ENCODE results near the gene TP53AIP1. TPM values are rescaled to one million over a fixed set of nuclear protein-coding genes. Genes with fewer than 3 reads are reported as not detected.

Gene TP53AIP1
- total RNA-seq, 1 experiment from 2014 or later = not detected

DNA sequence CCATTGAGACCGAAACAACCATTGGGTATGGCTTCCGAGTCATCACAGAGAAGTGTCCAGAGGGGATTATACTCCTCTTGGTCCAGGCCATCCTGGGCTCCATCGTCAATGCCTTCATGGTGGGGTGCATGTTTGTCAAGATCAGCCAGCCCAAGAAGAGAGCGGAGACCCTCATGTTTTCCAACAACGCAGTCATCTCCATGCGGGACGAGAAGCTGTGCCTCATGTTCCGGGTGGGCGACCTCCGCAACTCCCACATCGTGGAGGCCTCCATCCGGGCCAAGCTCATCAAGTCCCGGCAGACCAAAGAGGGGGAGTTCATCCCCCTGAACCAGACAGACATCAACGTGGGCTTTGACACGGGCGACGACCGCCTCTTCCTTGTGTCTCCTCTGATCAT, 31.0 kb downstream of the TP53AIP1 start:
- Histone ChIP-seq H3K9me2 (replicated peaks; ENCODE audit: insufficient read depth, low read length) (no peaks in the 10 kb centered on the region), H2AFZ (ENCODE audit: low read length) (no peak overlapping the region), H3K36me3 (ENCODE audit: insufficient read depth, low read length) (no peaks in the 10 kb centered on the region), H3K27me3 (ENCODE audit: low read length) (no peaks in the 10 kb centered on the region), H3K9ac (ENCODE audit: low read length) (no peak overlapping the region), H3K27ac (ENCODE audit: low read length) (no peak overlapping the region), H3K9me3 (ENCODE audit: low read length) (no peaks in the 10 kb centered on the region), H3K4me3 (ENCODE audit: low read length) (no peak overlapping the region), H3K4me2 (ENCODE audit: low read depth, low read length, poor library complexity, severe bottlenecking) (no peak overlapping the region), H3K4me1 (ENCODE audit: low read length) (no peaks in the 10 kb centered on the region), H3K79me2 (ENCODE audit: low read length) (no peaks in the 10 kb centered on the region), H4K20me1 (ENCODE audit: insufficient read depth, low read depth, low read length) (no peaks in the 10 kb centered on the region)
- DNase-seq = no peak

DNA sequence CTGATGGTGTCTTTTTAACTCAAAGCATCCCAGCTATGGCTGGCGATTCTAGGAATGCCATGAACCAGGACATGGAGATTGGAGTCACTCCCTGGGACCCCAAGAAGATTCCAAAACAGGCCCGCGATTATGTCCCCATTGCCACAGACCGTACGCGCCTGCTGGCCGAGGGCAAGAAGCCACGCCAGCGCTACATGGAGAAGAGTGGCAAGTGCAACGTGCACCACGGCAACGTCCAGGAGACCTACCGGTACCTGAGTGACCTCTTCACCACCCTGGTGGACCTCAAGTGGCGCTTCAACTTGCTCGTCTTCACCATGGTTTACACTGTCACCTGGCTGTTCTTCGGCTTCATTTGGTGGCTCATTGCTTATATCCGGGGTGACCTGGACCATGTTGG, 31.4 kb downstream of the TP53AIP1 start:
- H2AFZ ChIP-seq (ENCODE audit: low read length) = no peak overlapping the region

DNA sequence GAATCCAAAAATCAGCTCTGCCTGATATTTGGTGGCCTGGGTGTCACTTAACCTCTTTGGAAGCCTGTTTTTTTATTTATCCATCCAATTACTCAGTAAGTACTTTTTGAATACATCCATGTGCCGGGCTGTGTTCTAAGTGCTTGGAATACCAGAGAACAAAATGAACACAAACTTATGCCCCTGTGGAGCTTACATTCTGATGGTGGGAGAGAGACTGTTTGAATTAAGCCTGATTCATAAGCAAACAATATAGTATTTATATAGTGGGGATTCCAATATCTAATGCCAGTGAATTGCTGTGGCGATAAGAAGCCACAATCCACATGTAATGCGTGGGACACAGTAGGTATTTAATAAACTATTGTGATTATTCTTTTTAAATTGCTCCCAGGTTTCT, 32.1 kb downstream of the TP53AIP1 start:
- Histone ChIP-seq H3K36me3 (ENCODE audit: insufficient read depth, low read length) (no peaks in the 10 kb centered on the region), H3K27me3 (ENCODE audit: low read length) (no peaks in the 10 kb centered on the region), H2AFZ (ENCODE audit: low read length) (no peak overlapping the region)

More for the DNA sequence above, 31.4 kb downstream of the TP53AIP1 start:
- no peak overlapping the region for H3K27ac ChIP-seq (ENCODE audit: low read length)
- no peak overlapping the region for H3K4me3 ChIP-seq (ENCODE audit: low read length)
- H3K9ac ChIP-seq (ENCODE audit: low read length) = no peak overlapping the region
- H3K4me1 ChIP-seq (ENCODE audit: low read length) = no peaks in the 10 kb centered on the region
- H3K9me3 ChIP-seq (ENCODE audit: low read length) = no peaks in the 10 kb centered on the region
- H3K9me2 ChIP-seq (replicated peaks; ENCODE audit: insufficient read depth, low read length) = no peaks in the 10 kb centered on the region
- H3K36me3 ChIP-seq (ENCODE audit: insufficient read depth, low read length) = no peaks in the 10 kb centered on the region
- no peak for DNase-seq
- H3K79me2 ChIP-seq (ENCODE audit: low read length) = no peaks in the 10 kb centered on the region
- H4K20me1 ChIP-seq (ENCODE audit: insufficient read depth, low read depth, low read length) = no peaks in the 10 kb centered on the region
- H3K4me2 ChIP-seq (ENCODE audit: low read depth, low read length, poor library complexity, severe bottlenecking) = no peak overlapping the region
- H3K27me3 ChIP-seq (ENCODE audit: low read length) = no peaks in the 10 kb centered on the region

DNA sequence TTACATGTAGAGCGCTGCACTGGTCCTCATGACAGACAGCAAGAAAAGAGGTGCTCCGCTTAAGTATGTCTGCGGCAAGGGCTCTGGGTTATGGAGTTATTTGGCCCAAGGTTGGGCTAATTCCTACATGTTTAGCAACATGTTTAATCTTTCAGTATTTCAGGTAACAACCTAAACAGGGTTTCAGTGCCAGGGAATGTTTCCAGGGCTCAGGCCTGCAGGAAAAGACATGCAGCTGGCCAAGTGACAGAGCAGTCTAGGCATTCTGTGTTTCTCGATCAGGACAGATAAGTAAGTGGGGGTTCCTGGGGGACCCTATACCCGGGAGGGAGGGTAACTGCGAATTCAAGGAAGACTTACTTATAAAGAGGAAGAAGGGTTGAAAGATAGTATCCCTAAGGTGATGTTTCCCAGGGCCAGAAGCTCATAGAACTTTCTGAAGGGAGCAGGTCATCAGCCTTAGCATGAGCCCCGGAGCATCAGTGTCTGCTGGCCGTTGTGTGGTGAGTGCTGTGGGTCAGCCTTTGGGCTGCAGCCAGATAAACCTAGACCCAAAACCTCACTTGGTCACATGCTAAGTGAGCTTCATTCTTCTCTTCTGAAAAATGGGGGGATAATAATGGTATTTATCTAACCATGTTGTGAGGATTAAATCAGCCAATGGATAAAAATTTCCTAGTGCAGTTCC, 33.1 kb downstream of the TP53AIP1 start:
- no peaks in the 10 kb centered on the region for H3K36me3 ChIP-seq (ENCODE audit: insufficient read depth, low read length)
- no peak overlapping the region for H3K4me3 ChIP-seq (ENCODE audit: low read length)
- no peak overlapping the region for H3K9ac ChIP-seq (ENCODE audit: low read length)
- H3K79me2 ChIP-seq (ENCODE audit: low read length) = no peaks in the 10 kb centered on the region
- H2AFZ ChIP-seq (ENCODE audit: low read length) = no peak overlapping the region
- H3K27ac ChIP-seq (ENCODE audit: low read length) = no peak overlapping the region
- H3K9me3 ChIP-seq (ENCODE audit: low read length) = no peaks in the 10 kb centered on the region
- DNase-seq = no peak
- H4K20me1 ChIP-seq (ENCODE audit: insufficient read depth, low read depth, low read length) = no peaks in the 10 kb centered on the region
- no peaks in the 10 kb centered on the region for H3K9me2 ChIP-seq (replicated peaks; ENCODE audit: insufficient read depth, low read length)
- no peaks in the 10 kb centered on the region for H3K27me3 ChIP-seq (ENCODE audit: low read length)
- H3K4me2 ChIP-seq (ENCODE audit: low read depth, low read length, poor library complexity, severe bottlenecking) = no peak overlapping the region
- H3K4me1 ChIP-seq (ENCODE audit: low read length) = no peaks in the 10 kb centered on the region

More for the DNA sequence above, 32.1 kb downstream of the TP53AIP1 start:
- no peak overlapping the region for H3K27ac ChIP-seq (ENCODE audit: low read length)
- no peaks in the 10 kb centered on the region for H3K9me3 ChIP-seq (ENCODE audit: low read length)
- no peaks in the 10 kb centered on the region for H4K20me1 ChIP-seq (ENCODE audit: insufficient read depth, low read depth, low read length)
- H3K4me3 ChIP-seq (ENCODE audit: low read length) = no peak overlapping the region
- no peaks in the 10 kb centered on the region for H3K9me2 ChIP-seq (replicated peaks; ENCODE audit: insufficient read depth, low read length)
- no peak for DNase-seq
- no peak overlapping the region for H3K9ac ChIP-seq (ENCODE audit: low read length)
- no peaks in the 10 kb centered on the region for H3K4me1 ChIP-seq (ENCODE audit: low read length)
- no peaks in the 10 kb centered on the region for H3K79me2 ChIP-seq (ENCODE audit: low read length)
- H3K4me2 ChIP-seq (ENCODE audit: low read depth, low read length, poor library complexity, severe bottlenecking) = no peak overlapping the region

DNA sequence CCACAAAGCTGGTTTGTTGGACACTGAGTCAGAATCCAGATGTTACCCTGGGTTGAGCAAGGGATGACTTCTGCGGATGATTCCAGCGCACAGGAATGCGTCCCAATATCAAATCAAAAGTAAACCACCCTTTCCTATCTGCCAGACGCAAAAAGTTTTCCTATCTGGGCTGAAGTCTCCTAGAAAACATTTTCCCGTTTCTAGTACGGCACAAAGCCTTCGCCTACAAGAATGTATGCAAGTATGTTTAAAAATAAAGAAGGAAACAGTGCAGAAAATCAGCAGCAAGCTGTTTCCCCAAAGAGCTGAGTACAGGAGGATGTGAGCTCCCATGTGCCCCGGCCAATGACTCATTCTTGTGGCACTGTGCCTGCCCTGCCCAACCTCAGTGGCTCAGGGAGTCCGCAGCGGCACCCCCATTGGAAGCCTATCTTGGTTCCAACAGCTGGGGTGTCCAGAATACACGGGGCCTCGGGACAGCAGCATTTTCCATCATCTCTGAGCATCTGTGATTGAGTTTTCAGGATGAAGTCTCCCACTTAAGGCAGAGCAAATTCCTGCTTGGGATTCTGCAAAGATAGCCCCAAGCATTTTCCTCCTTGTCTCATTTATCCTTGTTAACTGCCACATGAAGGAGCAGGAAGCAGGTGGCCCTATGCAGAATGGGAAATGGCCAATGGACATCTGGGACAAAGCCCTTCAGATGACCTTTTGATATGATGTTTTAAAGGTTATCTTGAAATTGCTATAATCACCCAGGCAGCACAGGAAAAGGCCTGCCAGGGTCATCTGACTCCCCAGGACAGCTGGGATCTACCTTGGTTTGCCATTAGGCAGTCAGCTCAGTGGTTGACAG, 34.1 kb downstream of the TP53AIP1 start:
- H3K9ac ChIP-seq (ENCODE audit: low read length) = no peak overlapping the region

DNA sequence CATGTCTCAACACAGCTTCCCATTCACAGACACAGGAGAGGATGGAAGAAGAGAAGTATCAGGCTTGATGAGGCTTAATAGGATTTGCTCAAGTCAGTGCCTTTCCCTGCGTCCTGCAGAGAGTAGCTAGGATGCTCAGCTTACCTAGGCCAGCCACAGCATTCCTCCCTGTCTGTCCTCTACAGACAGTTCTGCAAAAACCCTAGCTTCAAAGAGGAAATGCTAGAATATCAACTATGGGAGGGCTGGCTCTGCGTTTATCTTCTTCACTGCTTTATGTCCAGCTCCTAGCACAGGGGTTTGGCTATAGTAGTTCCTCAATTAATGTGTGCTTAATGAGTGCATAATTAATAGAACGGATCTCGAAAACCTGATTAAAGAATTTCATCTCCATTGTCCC, 35.1 kb downstream of the TP53AIP1 start:
- H3K4me2 ChIP-seq (ENCODE audit: low read depth, low read length, poor library complexity, severe bottlenecking) = no peak overlapping the region
- H2AFZ ChIP-seq (ENCODE audit: low read length) = no peak overlapping the region
- H4K20me1 ChIP-seq (ENCODE audit: insufficient read depth, low read depth, low read length) = no peaks in the 10 kb centered on the region
- DNase-seq = no peak
- H3K36me3 ChIP-seq (ENCODE audit: insufficient read depth, low read length) = no peaks in the 10 kb centered on the region
- H3K9me2 ChIP-seq (replicated peaks; ENCODE audit: insufficient read depth, low read length) = no peaks in the 10 kb centered on the region
- H3K27me3 ChIP-seq (ENCODE audit: low read length) = no peaks in the 10 kb centered on the region
- H3K79me2 ChIP-seq (ENCODE audit: low read length) = no peaks in the 10 kb centered on the region
- H3K4me3 ChIP-seq (ENCODE audit: low read length) = no peak overlapping the region
- H3K27ac ChIP-seq (ENCODE audit: low read length) = no peak overlapping the region
- H3K4me1 ChIP-seq (ENCODE audit: low read length) = no peaks in the 10 kb centered on the region
- H3K9ac ChIP-seq (ENCODE audit: low read length) = no peak overlapping the region
- no peaks in the 10 kb centered on the region for H3K9me3 ChIP-seq (ENCODE audit: low read length)

More for the DNA sequence above, 34.1 kb downstream of the TP53AIP1 start:
- Histone ChIP-seq H3K4me1 (ENCODE audit: low read length) (no peaks in the 10 kb centered on the region), H3K36me3 (ENCODE audit: insufficient read depth, low read length) (no peaks in the 10 kb centered on the region), H3K4me3 (ENCODE audit: low read length) (no peak overlapping the region), H3K4me2 (ENCODE audit: low read depth, low read length, poor library complexity, severe bottlenecking) (no peak overlapping the region), H3K9me3 (ENCODE audit: low read length) (no peaks in the 10 kb centered on the region), H2AFZ (ENCODE audit: low read length) (no peak overlapping the region), H3K9me2 (replicated peaks; ENCODE audit: insufficient read depth, low read length) (no peaks in the 10 kb centered on the region), H3K27ac (ENCODE audit: low read length) (no peak overlapping the region), H3K79me2 (ENCODE audit: low read length) (no peaks in the 10 kb centered on the region), H3K27me3 (ENCODE audit: low read length) (no peaks in the 10 kb centered on the region), H4K20me1 (ENCODE audit: insufficient read depth, low read depth, low read length) (no peaks in the 10 kb centered on the region)
- no peak for DNase-seq

DNA sequence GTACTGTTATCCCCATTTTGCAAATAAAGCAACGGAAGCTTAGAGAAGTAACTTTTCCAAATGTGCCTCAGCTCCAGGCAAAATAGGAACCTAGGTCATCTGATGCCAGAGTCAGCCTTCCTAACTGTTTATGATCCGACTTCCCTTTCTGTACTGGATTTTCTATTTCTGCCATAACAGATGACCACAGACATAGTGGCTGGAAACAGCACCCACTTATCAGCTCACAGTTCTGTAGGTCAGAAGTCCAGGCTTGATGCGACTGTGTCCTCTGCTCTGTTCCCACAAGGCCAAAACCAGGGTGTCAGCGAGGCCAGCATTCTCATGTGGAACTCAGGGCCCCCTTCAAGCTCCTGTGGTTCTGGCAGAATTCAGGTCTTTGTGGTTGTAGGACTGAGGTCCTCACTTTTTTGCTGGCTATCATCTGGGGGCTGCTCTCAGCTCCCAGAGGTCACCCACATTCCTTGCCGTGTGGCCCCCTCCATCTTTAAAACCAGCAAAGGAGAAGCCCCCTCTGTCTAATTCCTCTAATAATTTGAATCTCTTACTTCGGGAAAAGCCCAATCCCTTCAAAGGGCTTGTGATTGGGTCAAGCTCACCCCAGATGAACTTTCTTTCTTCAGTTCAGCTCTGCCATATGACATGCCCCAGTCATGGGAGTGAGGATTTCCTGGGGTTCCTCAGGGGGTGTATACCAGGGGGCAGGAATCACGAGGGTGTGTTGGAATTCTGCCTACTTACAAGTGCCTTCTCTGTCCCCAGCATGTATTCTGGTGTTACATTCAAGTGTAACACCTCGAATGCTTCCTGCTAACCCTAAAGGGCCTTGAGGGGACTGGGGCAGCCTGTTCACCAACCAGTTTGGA, 36.3 kb downstream of the TP53AIP1 start:
- no peak for DNase-seq
- no peak overlapping the region for H2AFZ ChIP-seq (ENCODE audit: low read length)
- no peaks in the 10 kb centered on the region for H3K27me3 ChIP-seq (ENCODE audit: low read length)
- no peaks in the 10 kb centered on the region for H3K79me2 ChIP-seq (ENCODE audit: low read length)
- H3K4me1 ChIP-seq (ENCODE audit: low read length) = no peaks in the 10 kb centered on the region
- no peaks in the 10 kb centered on the region for H3K9me2 ChIP-seq (replicated peaks; ENCODE audit: insufficient read depth, low read length)
- H3K9me3 ChIP-seq (ENCODE audit: low read length) = no peaks in the 10 kb centered on the region
- no peak overlapping the region for H3K27ac ChIP-seq (ENCODE audit: low read length)
- H4K20me1 ChIP-seq (ENCODE audit: insufficient read depth, low read depth, low read length) = no peaks in the 10 kb centered on the region
- H3K9ac ChIP-seq (ENCODE audit: low read length) = no peak overlapping the region
- no peaks in the 10 kb centered on the region for H3K36me3 ChIP-seq (ENCODE audit: insufficient read depth, low read length)
- no peak overlapping the region for H3K4me2 ChIP-seq (ENCODE audit: low read depth, low read length, poor library complexity, severe bottlenecking)
- H3K4me3 ChIP-seq (ENCODE audit: low read length) = no peak overlapping the region
